OCI-LY1 (cell line): ENCODE results near the gene FRMD4A.

Experiments
- H2AFZ ChIP-seq: fragments of 200-600 bp; sonication (generic), shearing (Covaris generic); 2 replicates; pipeline ENCODE4 v1.6.0; 2014; ENCODE audit warnings: antibody characterized with exemption, mild to moderate bottlenecking, low read length
- H3F3A ChIP-seq: fragments of 200-600 bp; sonication (generic), shearing (Covaris generic); 2 replicates; pipeline ENCODE4 v1.6.0; 2014; ENCODE audit warnings: mild to moderate bottlenecking, antibody characterized with exemption, low read length, moderate library complexity; ENCODE audit not compliant: insufficient read depth
- H3K27ac ChIP-seq: fragments of 200-600 bp; sonication (generic); 2 replicates; pipeline ENCODE4 v1.5.1; 2014; ENCODE audit warnings: low read length, mixed run types, mild to moderate bottlenecking, low read depth; ENCODE audit not compliant: poor library complexity, severe bottlenecking
- H3K27me3 ChIP-seq: fragments of 200-600 bp; sonication (generic); 2 replicates; pipeline ENCODE4 v1.6.0; 2014; ENCODE audit warnings: antibody characterized with exemption, mild to moderate bottlenecking, low read length, moderate library complexity; ENCODE audit not compliant: insufficient read depth
- H3K36me3 ChIP-seq: fragments of 200-600 bp; sonication (generic); 2 replicates; pipeline ENCODE4 v1.6.1; 2014; ENCODE audit warnings: mild to moderate bottlenecking, antibody characterized with exemption, low read length, moderate library complexity, mixed read lengths; ENCODE audit not compliant: insufficient read depth
- H3K4me1 ChIP-seq: fragments of 200-600 bp; sonication (generic); 2 replicates; pipeline ENCODE4 v1.5.1; 2014; ENCODE audit warnings: mild to moderate bottlenecking, low read length, moderate library complexity; ENCODE audit not compliant: insufficient read depth, severe bottlenecking
- H3K4me2 ChIP-seq: fragments of 200-600 bp; sonication (generic), shearing (Covaris generic); 2 replicates; pipeline ENCODE4 v1.6.1; 2014; ENCODE audit warnings: low read length
- H3K4me3 ChIP-seq: fragments of 200-600 bp; sonication (generic); 2 replicates; pipeline ENCODE4 v1.5.1; 2014; ENCODE audit warnings: low read length, low read depth, mild to moderate bottlenecking, mixed read lengths; ENCODE audit not compliant: poor library complexity, severe bottlenecking
- H3K79me2 ChIP-seq: fragments of 200-600 bp; shearing (Covaris generic); 2 replicates; pipeline ENCODE4 v1.6.1; 2016; ENCODE audit warnings: mixed run types, low read length, mixed read lengths; ENCODE audit not compliant: insufficient read depth
- H3K9ac ChIP-seq: fragments of 200-600 bp; sonication (generic), shearing (Covaris generic); 2 replicates; pipeline ENCODE4 v1.6.1; 2014; ENCODE audit warnings: mild to moderate bottlenecking, low read length, mixed read lengths
- H3K9me2 ChIP-seq: fragments of 200-600 bp; sonication (generic), shearing (Covaris generic); 2 replicates; pipeline ENCODE4 v1.6.1; 2014; ENCODE audit warnings: low read depth, mild to moderate bottlenecking, low read length, mixed read lengths
- H3K9me3 ChIP-seq: fragments of 200-600 bp; shearing (Covaris generic); 2 replicates; pipeline ENCODE4 v1.6.1; 2014; ENCODE audit warnings: low read length, mixed read lengths
- H4K20me1 ChIP-seq: fragments of 200-600 bp; sonication (generic), shearing (Covaris generic); 2 replicates; pipeline ENCODE4 v1.6.0; 2016; ENCODE audit warnings: mild to moderate bottlenecking, low read length; ENCODE audit not compliant: insufficient read depth
- CTCF ChIP-seq: fragments of 200-600 bp; sonication (generic), shearing (Covaris generic); IDR thresholded peaks from 2 replicates; pipeline ENCODE4 v1.5.1; 2017; ENCODE audit warnings: mild to moderate bottlenecking, antibody characterized with exemption, low read length, moderate library complexity, mixed read lengths
- EZH2 ChIP-seq: fragments of 200-600 bp; sonication (generic), shearing (Covaris generic); IDR thresholded peaks from 2 replicates; pipeline ENCODE4 v1.8.0; 2017; ENCODE audit warnings: borderline replicate concordance, mixed run types, mild to moderate bottlenecking, antibody characterized with exemption, low read length, moderate library complexity, mixed read lengths

FRMD4A gene

GRCh38 chr10:13656337-13657100, 674.2 kb downstream of the FRMD4A start:
- Histone ChIP-seq H3K4me1 (no peaks in the 10 kb centered on the region), H3K9me3 (no peaks in the 10 kb centered on the region), H3K79me2 (no peaks in the 10 kb centered on the region), H3K36me3 (no peaks in the 10 kb centered on the region), H3K9ac (no peak overlapping the region), H3K4me3 (no peak overlapping the region), H3K27me3 (no peaks in the 10 kb centered on the region; the same call in 1 of the 2 replicates), H4K20me1 (no peaks in the 10 kb centered on the region), H3K4me2 (no peak overlapping the region), H3K9me2 (no peaks in the 10 kb centered on the region), H3K27ac (no peak overlapping the region), H3F3A (no peaks in the 10 kb centered on the region), H2AFZ (no peak overlapping the region)
- TF ChIP-seq CTCF (no peak), EZH2 (no peak)

DNA sequence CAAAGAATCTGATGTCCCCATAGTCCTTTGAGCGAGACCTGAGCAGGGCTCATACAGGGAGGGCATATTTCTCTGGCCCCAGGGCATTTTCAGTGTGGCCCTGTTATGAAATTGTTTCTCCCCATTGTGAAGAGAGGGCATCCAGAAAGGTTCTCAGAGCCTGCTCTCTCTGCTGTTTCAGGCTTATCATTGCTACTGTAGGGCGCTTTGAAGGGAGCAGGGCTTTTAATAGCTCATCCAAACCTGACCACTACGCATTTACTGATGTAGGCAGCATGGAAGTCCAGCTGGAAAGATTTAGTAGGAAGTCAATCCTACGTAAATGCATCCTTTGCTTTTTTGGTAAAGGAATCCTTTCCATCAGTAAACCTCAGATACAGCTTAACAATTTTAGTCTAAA, 675.9 kb downstream of the FRMD4A start:
- Histone ChIP-seq H3K4me3 (no peak overlapping the region), H3K36me3 (no peaks in the 10 kb centered on the region)

GRCh38 chr10:13654118-13654830, 676.5 kb downstream of the FRMD4A start:
- no peaks in the 10 kb centered on the region for H3K36me3 ChIP-seq

More for the DNA sequence above, 675.9 kb downstream of the FRMD4A start:
- Histone ChIP-seq H3K9me3 (no peaks in the 10 kb centered on the region), H4K20me1 (no peaks in the 10 kb centered on the region), H3K79me2 (no peaks in the 10 kb centered on the region), H3F3A (no peaks in the 10 kb centered on the region), H3K9me2 (no peaks in the 10 kb centered on the region), H3K27me3 (no peaks in the 10 kb centered on the region; the same call in 1 of the 2 replicates), H3K4me1 (no peaks in the 10 kb centered on the region), H2AFZ (no peak overlapping the region), H3K9ac (no peak overlapping the region), H3K4me2 (no peak overlapping the region), H3K27ac (no peak overlapping the region)
- TF ChIP-seq EZH2 (no peak), CTCF (no peak)

More at GRCh38 chr10:13654118-13654830, 676.5 kb downstream of the FRMD4A start:
- Histone ChIP-seq H3K4me3 (no peak overlapping the region), H3K9me2 (no peaks in the 10 kb centered on the region), H3F3A (no peaks in the 10 kb centered on the region), H3K79me2 (no peaks in the 10 kb centered on the region), H3K4me2 (no peak overlapping the region), H3K9ac (no peak overlapping the region), H4K20me1 (no peaks in the 10 kb centered on the region), H3K4me1 (no peaks in the 10 kb centered on the region), H3K27ac (no peak overlapping the region), H2AFZ (no peak overlapping the region), H3K9me3 (no peaks in the 10 kb centered on the region), H3K27me3 (no peaks in the 10 kb centered on the region; the same call in 1 of the 2 replicates)
- TF ChIP-seq EZH2 (no peak), CTCF (no peak)
